PFSK-1 (cell line): Measurements from ENCODE around the gene CHST11.

ENCODE experiments used
- POLR2AphosphoS5 ChIP-seq: IDR thresholded peaks from 2 replicates; pipeline ENCODE4 v1.6.1; 2012; ENCODE audit warnings: low read depth, mild to moderate bottlenecking, control low read depth, low read length, moderate library complexity
- SIN3A ChIP-seq: IDR thresholded peaks from 2 replicates; pipeline ENCODE4 v1.6.1; 2012; ENCODE audit warnings: mild to moderate bottlenecking, low read length, moderate library complexity, borderline replicate concordance; ENCODE audit not compliant: insufficient read depth
- TAF1 ChIP-seq: IDR thresholded peaks from 2 replicates; pipeline ENCODE4 v1.6.1; 2012; ENCODE audit warnings: low read length, control low read depth, borderline replicate concordance; ENCODE audit not compliant: insufficient read depth
- TF ChIP-seq, protein P1 (sequence below), 2 experiments: IDR thresholded peaks; 2 replicates each; pipeline versions ENCODE4 v1.6.1 to v1.8.0; 2011 to 2012; ENCODE audit warnings: low read depth in 2 of 2, low read length in 2 of 2, control low read depth in 1 of 2, inconsistent platforms in 1 of 2, mild to moderate bottlenecking in 1 of 2, moderate library complexity in 1 of 2; ENCODE audit not compliant: insufficient read depth in 1 of 2

GRCh38 chr12:104419717-104420116 lies 37.0 kb upstream of the CHST11 start:
- TF ChIP-seq POLR2AphosphoS5 (no peak), SIN3A (no peak), TAF1 (no peak)
- TF ChIP-seq, protein P1, sequence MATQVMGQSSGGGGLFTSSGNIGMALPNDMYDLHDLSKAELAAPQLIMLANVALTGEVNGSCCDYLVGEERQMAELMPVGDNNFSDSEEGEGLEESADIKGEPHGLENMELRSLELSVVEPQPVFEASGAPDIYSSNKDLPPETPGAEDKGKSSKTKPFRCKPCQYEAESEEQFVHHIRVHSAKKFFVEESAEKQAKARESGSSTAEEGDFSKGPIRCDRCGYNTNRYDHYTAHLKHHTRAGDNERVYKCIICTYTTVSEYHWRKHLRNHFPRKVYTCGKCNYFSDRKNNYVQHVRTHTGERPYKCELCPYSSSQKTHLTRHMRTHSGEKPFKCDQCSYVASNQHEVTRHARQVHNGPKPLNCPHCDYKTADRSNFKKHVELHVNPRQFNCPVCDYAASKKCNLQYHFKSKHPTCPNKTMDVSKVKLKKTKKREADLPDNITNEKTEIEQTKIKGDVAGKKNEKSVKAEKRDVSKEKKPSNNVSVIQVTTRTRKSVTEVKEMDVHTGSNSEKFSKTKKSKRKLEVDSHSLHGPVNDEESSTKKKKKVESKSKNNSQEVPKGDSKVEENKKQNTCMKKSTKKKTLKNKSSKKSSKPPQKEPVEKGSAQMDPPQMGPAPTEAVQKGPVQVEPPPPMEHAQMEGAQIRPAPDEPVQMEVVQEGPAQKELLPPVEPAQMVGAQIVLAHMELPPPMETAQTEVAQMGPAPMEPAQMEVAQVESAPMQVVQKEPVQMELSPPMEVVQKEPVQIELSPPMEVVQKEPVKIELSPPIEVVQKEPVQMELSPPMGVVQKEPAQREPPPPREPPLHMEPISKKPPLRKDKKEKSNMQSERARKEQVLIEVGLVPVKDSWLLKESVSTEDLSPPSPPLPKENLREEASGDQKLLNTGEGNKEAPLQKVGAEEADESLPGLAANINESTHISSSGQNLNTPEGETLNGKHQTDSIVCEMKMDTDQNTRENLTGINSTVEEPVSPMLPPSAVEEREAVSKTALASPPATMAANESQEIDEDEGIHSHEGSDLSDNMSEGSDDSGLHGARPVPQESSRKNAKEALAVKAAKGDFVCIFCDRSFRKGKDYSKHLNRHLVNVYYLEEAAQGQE (IDR thresholded peaks at IDR 0.05; ENCODE audit: insufficient read depth in 1 of 2, low read depth in 2 of 2, low read length in 2 of 2): no peak
